GM21528 (cell line): ENCODE measurements around the gene ZBTB44.
A peak's percentile ranks its signal among the peaks of the same experiment; 100 is the strongest.
"Not testable (repeated sequence)": the region's sequence is repeated elsewhere in the genome, so short reads cannot be mapped to it uniquely, and the experiment has no call there.

Experiments
- ATAC-seq: cut with Tn5 transposase; IDR thresholded peaks from one replicate; pipeline ENCODE4 v1.9.1; 2021; ENCODE audit warnings: mild to moderate bottlenecking, moderate library complexity; ENCODE audit not compliant: unreplicated experiment, low FRiP score

ZBTB44 gene

GRCh38 chr11:130251763-130252162, 63.0 kb downstream of the ZBTB44 start:
- not testable (repeated sequence) for ATAC-seq

GRCh38 chr11:130249929-130250328, 64.8 kb downstream of the ZBTB44 start:
- not testable (repeated sequence) for ATAC-seq

- ATAC-seq, result no peak
Measured at GRCh38 chr11:130249371-130249770, 65.3 kb downstream of the ZBTB44 start.

DNA sequence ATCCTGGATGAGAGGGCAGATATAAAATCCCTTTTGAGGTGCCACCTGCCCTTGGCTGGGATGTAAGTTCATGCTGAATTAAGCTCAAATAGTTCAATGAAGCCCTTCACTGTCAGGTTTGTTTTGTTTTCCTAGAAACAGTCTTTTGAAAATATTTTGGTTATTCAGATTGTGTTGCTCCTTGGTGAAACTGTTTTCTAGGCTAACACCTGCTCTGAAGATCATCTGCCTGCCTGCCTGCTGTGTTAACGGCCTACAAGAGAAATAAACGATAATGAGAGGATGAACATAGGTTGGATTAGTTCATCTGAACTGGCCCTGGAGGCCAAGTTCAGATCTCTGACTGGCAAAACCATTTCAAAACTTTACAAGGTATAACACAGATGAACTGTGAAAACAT, 67.4 kb downstream of the ZBTB44 start:
- no peak for ATAC-seq

DNA sequence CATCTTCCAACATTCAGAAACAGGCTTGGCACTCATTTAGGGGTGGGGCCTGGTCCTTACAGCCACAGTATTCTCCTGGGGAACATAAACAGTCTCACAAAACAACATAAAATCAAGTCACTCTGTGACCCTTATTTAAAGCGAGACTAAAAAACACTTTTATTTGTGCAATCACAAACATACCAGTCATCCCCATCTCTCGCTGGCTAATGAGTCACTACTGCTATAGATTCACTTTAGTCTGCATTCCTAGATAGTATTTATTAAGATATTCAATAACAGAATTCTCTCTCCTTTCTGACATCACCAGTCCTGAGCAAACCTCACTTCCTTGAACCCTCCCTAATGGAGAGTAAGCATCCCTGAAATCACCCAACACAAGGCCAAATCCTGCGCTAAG, 68.0 kb downstream of the ZBTB44 start:
- ATAC-seq, result no peak

DNA sequence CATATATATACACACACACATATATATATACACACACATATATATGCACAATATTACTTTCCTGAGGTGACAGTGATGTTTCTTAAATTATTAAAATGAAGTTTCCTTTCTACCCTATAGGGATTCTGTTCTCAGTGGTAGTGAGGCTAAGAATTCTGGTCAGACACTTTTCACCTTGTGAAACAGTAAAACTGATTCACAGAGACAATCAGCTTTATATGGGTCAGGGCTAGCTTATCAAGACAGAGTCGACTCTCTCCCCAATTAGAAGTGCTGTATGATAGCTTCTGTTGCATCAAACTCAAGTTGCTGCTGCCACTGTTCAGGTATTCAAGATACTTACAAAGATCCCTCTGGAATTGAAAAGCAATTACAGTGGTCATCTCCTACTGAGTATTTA, 68.4 kb downstream of the ZBTB44 start:
- no peak for ATAC-seq

DNA sequence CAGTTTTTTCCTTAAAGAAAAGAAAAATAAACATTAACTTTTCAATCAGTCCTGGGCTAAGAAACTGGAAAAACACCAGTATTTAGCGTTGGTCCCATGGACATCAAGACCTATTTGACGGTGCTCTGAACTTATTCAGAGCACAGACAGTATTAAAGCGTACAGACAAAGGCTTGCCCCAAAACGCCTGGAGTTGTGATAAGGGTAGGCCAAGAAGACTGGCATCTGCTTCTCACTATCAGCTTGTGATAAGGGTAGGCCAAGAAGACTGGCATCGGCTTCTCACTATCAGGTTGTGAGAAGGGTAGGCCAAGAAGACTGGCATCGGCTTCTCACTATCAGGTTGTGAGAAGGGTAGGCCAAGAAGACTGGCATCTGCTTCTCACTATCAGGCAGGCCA, 69.3 kb downstream of the ZBTB44 start:
- not testable (repeated sequence) for ATAC-seq

DNA sequence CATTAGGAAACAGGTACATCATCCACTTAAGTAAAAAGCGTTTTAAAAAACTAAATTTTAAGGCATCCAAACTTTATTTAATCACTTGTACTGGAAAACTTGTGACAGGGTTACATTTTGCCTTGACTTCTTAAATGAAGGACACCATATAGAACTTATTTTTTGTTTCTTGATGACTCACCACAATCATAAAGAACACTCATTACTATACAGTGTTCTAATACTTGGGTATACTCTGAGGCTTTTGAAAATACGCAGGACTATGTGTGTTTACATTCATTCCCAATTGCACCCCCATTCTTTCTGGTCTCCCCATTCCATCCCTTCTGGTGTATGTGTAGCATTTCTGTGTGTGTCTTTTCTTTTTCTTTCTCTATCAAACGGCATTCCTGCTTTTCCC, 69.9 kb downstream of the ZBTB44 start:
- ATAC-seq, result no peak

- ATAC-seq, result peak; percentile 94
Measured at GRCh38 chr11:130243816-130244215, 70.9 kb downstream of the ZBTB44 start.

- no peak for ATAC-seq
Measured at GRCh38 chr11:130241713-130242112, 73.0 kb downstream of the ZBTB44 start.

DNA sequence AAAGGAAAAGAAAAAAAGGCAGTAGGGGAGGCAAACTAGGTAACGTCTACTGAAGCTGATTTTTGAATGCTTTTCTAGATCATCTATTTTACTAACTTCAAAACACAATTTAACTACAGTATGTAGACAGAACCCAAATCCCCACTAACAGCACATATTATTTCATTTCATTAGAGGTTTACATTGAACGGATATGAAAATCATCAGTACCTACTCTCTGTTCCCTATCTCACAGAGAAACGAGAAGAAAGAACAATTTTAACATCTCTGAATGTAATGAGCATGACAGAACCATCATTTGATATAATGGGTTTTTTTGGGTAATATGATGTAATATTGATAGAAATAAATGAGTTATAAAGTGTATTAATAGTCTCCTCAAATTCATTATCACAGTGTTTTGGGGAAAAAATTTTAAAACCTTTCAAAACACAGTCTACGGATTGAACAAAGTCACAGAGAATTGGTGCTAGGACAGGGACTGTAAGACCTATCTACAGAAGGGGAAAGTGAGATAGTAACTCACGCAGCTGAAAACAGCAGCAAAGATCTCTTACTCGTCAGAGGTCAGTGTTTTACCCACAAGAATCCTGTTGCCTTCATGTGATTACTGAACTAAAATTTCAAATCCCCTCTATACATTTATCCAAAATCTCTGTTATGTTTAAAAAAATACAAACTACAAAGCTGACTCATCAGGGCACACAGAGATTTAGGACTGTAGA, 77.3 kb downstream of the ZBTB44 start:
- no peak for ATAC-seq

GRCh38 chr11:130234315-130234714, 80.4 kb downstream of the ZBTB44 start:
- ATAC-seq, result no peak

DNA sequence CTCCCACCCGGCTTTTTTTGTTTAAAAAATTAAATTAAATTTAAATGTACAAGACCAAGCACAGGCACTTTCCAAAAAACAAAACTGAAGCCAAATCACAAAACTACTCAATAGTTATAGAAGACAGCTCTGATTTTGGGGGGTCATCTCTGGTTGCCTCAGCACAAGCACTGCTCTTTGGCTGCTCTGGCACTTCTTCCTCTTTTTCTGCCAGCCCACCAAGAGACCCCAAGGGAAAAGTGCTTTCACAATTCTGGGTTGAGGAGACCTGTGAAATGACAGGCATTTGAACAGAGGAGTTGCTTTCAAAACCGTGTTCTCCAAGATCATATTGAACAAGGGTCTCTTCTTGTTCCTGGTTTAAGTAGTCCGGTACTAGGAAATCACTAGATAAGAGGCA, 80.8 kb downstream of the ZBTB44 start:
- not testable (repeated sequence) for ATAC-seq

DNA sequence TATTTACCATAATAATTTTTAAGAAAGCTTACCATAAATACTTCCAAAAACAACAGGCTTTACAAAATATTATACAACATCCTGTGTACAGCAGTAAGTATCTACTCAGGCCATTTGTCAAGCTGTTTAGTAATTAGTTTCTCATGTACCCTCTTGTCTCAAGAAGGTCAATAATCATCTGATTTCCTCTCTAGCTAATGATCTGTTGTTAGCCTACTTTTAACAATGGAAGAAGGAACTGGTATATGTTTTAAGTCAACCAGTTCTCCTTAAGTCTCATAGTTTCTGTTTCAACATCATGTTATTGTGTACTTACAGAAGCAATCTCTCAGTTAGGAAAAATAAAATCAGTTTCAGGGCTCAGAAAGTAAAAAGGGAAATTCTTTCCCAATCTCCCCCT, 81.2 kb downstream of the ZBTB44 start:
- ATAC-seq, result not testable (repeated sequence)

- no peak for ATAC-seq
Measured at GRCh38 chr11:130227373-130227772, 87.3 kb downstream of the ZBTB44 start.

- ATAC-seq, result no peak
Measured at GRCh38 chr11:130223291-130223971, 91.3 kb downstream of the ZBTB44 start.

DNA sequence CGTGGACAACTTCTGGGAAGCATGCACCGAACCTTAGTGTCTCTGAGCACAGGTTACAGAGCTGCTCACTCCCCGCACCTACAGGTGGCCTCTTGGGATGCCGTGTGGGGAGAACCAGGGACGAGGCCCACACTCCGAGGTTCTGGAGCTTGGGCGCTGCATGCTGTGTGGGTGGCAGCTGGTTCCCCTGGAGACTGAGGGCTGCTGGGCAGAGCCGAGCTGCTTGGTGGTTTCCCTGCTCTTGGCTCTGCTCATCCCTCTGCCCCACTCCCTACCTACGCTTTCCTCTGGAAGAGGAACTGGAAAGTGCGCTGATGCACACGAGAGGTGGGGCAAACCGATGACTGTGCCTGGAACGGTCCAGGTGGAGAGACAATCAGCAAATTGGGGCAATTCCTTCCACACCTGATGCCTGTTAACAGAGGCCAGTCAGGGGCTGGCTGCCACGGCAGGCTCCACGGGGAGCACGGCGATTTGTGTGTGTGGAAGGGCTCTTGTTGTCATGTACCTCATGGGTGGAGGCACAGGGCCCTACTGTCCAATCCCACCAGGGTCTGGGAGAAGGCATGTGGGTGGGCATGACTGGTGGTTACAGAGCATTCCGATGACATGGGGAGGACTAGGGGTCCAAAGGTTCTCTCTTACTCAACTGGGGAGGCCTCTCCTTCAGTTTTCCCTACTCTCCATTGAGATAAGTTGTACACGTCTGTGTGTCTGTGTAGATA, 94.2 kb downstream of the ZBTB44 start:
- no peak for ATAC-seq

DNA sequence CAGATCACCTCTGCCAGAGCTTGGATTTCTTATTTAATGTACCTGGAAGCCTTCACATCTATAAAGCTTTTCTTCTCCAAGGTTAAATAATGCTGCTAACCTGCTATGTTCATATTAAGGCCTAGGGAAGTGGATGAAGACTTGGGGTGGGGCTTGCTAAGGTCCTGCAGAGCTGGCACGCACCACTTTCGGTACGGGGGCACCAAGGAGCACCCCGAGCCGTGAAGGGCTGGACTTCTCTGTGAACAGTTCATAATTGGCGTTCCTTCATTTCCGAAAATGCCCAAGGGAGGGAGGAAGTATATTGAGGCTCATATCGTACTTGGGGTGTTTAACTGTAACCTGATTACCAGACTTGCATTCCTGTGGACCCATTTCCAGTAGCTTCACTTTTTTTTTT, 95.6 kb downstream of the ZBTB44 start:
- ATAC-seq, result no peak

- ATAC-seq, result no peak
Measured at GRCh38 chr11:130218501-130219070, 96.1 kb downstream of the ZBTB44 start.

GRCh38 chr11:130217133-130218031, 97.3 kb downstream of the ZBTB44 start:
- no peak for ATAC-seq
